H1 (cell line): ENCODE data around the gene EDN1.

Experiments
- CREB1 ChIP-seq: IDR thresholded peaks from 2 replicates; pipeline ENCODE4 v1.6.1; 2012; ENCODE audit warnings: inconsistent platforms
- GABPA ChIP-seq: IDR thresholded peaks from 2 replicates; pipeline ENCODE4 v1.6.1; 2011; ENCODE audit warnings: mild to moderate bottlenecking, low read length, moderate library complexity, borderline replicate concordance; ENCODE audit not compliant: insufficient read depth
- MAFK ChIP-seq: IDR thresholded peaks from 2 replicates; pipeline ENCODE4 v1.6.1; 2012; ENCODE audit warnings: low read depth, mild to moderate bottlenecking, improper control_type of control experiment, low read length
- ZNF274 ChIP-seq: IDR thresholded peaks from 2 replicates; pipeline ENCODE4 v1.7.0; 2012; ENCODE audit warnings: low read length, borderline replicate concordance; ENCODE audit errors: extremely low read depth
- TF ChIP-seq, protein P1 (sequence below), 3 experiments: IDR thresholded peaks; 1 replicate in 2 of 3; 2 replicates in 1 of 3; pipeline versions ENCODE4 v1.5.1 to v1.6.1; 2011; ENCODE audit warnings: low read length in 3 of 3, mild to moderate bottlenecking in 3 of 3, inconsistent platforms in 2 of 3, low read depth in 1 of 3, moderate library complexity in 1 of 3; ENCODE audit not compliant: insufficient read depth in 1 of 3; ENCODE audit errors: control extremely low read depth in 1 of 3

- TF ChIP-seq MAFK: no peak
- TF ChIP-seq ZNF274: no peak
- TF ChIP-seq GABPA: no peak
- TF ChIP-seq, protein P1, sequence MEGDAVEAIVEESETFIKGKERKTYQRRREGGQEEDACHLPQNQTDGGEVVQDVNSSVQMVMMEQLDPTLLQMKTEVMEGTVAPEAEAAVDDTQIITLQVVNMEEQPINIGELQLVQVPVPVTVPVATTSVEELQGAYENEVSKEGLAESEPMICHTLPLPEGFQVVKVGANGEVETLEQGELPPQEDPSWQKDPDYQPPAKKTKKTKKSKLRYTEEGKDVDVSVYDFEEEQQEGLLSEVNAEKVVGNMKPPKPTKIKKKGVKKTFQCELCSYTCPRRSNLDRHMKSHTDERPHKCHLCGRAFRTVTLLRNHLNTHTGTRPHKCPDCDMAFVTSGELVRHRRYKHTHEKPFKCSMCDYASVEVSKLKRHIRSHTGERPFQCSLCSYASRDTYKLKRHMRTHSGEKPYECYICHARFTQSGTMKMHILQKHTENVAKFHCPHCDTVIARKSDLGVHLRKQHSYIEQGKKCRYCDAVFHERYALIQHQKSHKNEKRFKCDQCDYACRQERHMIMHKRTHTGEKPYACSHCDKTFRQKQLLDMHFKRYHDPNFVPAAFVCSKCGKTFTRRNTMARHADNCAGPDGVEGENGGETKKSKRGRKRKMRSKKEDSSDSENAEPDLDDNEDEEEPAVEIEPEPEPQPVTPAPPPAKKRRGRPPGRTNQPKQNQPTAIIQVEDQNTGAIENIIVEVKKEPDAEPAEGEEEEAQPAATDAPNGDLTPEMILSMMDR (IDR thresholded peaks at IDR 0.05; ENCODE audit: control extremely low read depth in 1 of 3, insufficient read depth in 1 of 3, low read depth in 1 of 3, low read length in 3 of 3): no peak
- no peak for TF ChIP-seq CREB1
Measured at GRCh38 chr6:12264671-12265070, 25.5 kb upstream of the EDN1 start.
